ENCODE measurements around the gene TRAPPC10. TPM values are rescaled to one million over a fixed set of nuclear protein-coding genes. Genes with fewer than 3 reads are reported as not detected.
A peak's percentile ranks its signal among the peaks of the same experiment; 100 is the strongest.

The TRAPPC10 gene
- total RNA-seq, 1 experiment from 2014 or later = 32.9 TPM

GRCh38 chr21:44028287-44028659, 16.2 kb downstream of the TRAPPC10 start:
- Histone ChIP-seq H3K27me3 (ENCODE audit: insufficient read depth, low read length) (no peaks in the 10 kb centered on the region; the same call in 1 of the 2 replicates), H3K79me2 (ENCODE audit: insufficient read depth, low read length) (peaks cover 40% of the 10 kb centered on the region; the same call in 1 of the 2 replicates), H3K27ac (ENCODE audit: insufficient read length, low read depth, low read length) (no peak overlapping the region), H4K91ac (ENCODE audit: insufficient read length, low read depth, low read length) (no peak overlapping the region), H2BK15ac (ENCODE audit: low read depth, low read length) (no peak overlapping the region), H3K14ac (ENCODE audit: insufficient read depth, low read length) (0 out of 2 replicates have a peak overlapping the region, but pooled peaks have one; percentile 23), H3K4me2 (ENCODE audit: insufficient read depth, insufficient read length, low read length) (no peak overlapping the region), H2BK12ac (ENCODE audit: insufficient read length, low read depth, low read length) (no peak overlapping the region), H4K5ac (ENCODE audit: insufficient read length, low read depth, low read length) (no peak overlapping the region), H2AK5ac (ENCODE audit: insufficient read length, low read length) (no peak overlapping the region), H4K8ac (replicated peaks; ENCODE audit: insufficient read length, low read depth, low read length) (no peak overlapping the region), H2BK20ac (ENCODE audit: low read depth, low read length, poor library complexity, severe bottlenecking) (no peak overlapping the region), H3K23me2 (ENCODE audit: insufficient read length, low read depth, low read length, poor library complexity, severe bottlenecking) (no peaks in the 10 kb centered on the region), H3K56ac (ENCODE audit: insufficient read length, low read depth, low read length) (no peak overlapping the region), H3K9ac (ENCODE audit: extremely low read depth, insufficient read length, low read length) (no peak overlapping the region), H2BK5ac (ENCODE audit: insufficient read length, low read length) (no peak overlapping the region), H4K20me1 (ENCODE audit: control insufficient read depth, insufficient read depth, insufficient read length) (no peaks in the 10 kb centered on the region), H2AFZ (ENCODE audit: low read length) (no peak overlapping the region), H3K23ac (ENCODE audit: insufficient read length, low read depth, low read length) (no peak overlapping the region), H3K4ac (ENCODE audit: low read depth, low read length) (no peak overlapping the region), H2BK120ac (ENCODE audit: low read depth, low read length, poor library complexity, severe bottlenecking) (no peak overlapping the region), H3K18ac (ENCODE audit: insufficient read length, low read depth, low read length) (no peak overlapping the region), H3K4me1 (ENCODE audit: insufficient read depth, low read length) (peaks cover 3% of the 10 kb centered on the region; the same call in 1 of the 2 replicates), H3K9me3 (ENCODE audit: control insufficient read depth, low read depth, low read length) (no peaks in the 10 kb centered on the region), H3T11ph (ENCODE audit: low read length) (no peak overlapping the region), H3K79me1 (ENCODE audit: insufficient read depth, low read depth, low read length, poor library complexity, severe bottlenecking) (peaks cover 15% of the 10 kb centered on the region)
- WGBS (ENCODE audit: extremely low coverage, insufficient read length, low lambda C conversion rate) = no CpG with 5 or more reads among the region's 6 CpGs
- DNase-seq = no peak
- Mint-ChIP-seq H3K27ac (no peak overlapping the region; a peak in 1 of 7 replicates), H3K27me3 (ENCODE audit: low read depth) (no peaks in the 10 kb centered on the region), H3K4me3 (no peak overlapping the region), H3K9me3 (no peaks in the 10 kb centered on the region), H3K4me1 (peaks cover 19 to 30% of the 10 kb centered on the region in 2 experiments), H3K36me3 (ENCODE audit: insufficient read depth in 1 of 3, low read depth in 3 of 3) (peaks cover 10 to 14% (median 14%) of the 10 kb centered on the region in 3 experiments; a peak in 6 of 7 replicates)
- TF ChIP-seq, protein P1, sequence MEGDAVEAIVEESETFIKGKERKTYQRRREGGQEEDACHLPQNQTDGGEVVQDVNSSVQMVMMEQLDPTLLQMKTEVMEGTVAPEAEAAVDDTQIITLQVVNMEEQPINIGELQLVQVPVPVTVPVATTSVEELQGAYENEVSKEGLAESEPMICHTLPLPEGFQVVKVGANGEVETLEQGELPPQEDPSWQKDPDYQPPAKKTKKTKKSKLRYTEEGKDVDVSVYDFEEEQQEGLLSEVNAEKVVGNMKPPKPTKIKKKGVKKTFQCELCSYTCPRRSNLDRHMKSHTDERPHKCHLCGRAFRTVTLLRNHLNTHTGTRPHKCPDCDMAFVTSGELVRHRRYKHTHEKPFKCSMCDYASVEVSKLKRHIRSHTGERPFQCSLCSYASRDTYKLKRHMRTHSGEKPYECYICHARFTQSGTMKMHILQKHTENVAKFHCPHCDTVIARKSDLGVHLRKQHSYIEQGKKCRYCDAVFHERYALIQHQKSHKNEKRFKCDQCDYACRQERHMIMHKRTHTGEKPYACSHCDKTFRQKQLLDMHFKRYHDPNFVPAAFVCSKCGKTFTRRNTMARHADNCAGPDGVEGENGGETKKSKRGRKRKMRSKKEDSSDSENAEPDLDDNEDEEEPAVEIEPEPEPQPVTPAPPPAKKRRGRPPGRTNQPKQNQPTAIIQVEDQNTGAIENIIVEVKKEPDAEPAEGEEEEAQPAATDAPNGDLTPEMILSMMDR (conservative IDR thresholded peaks at IDR 0.05) = no peak

Measured in H9 (cell line).